Lower lobe of right lung (tissue), 2 donors: Measurements from ENCODE around the gene HOXC6. TPM values are rescaled to one million over a fixed set of nuclear protein-coding genes. Genes with fewer than 3 reads are reported as not detected.

Experiments
- ATAC-seq, 2 donors: fragments of 200-7000 bp; cut with Tn5 transposase; one replicate each; pipeline ENCODE4 v1.9.1; 2020 to 2022; ENCODE audit warnings: mild to moderate bottlenecking in 2 of 2, moderate library complexity in 2 of 2
- DNase-seq: peaks from one replicate; pipeline ENCODE4 v3.0.0-alpha.2; 2020
- H3K27ac ChIP-seq: fragments of 200-600 bp; one replicate; pipeline ENCODE4 v1.8.0; 2022
- H3K27me3 ChIP-seq: fragments of 200-600 bp; one replicate; pipeline ENCODE4 v1.8.0; 2022; ENCODE audit warnings: low read depth
- H3K36me3 ChIP-seq: fragments of 200-600 bp; one replicate; pipeline ENCODE4 v1.8.0; 2022; ENCODE audit warnings: mild to moderate bottlenecking
- H3K4me1 ChIP-seq: fragments of 200-600 bp; one replicate; pipeline ENCODE4 v1.8.0; 2022
- H3K4me3 ChIP-seq: fragments of 200-600 bp; one replicate; pipeline ENCODE4 v1.8.0; 2022; ENCODE audit warnings: mild to moderate bottlenecking
- H3K9me3 ChIP-seq: fragments of 200-600 bp; one replicate; pipeline ENCODE4 v1.8.0; 2022
- intact Hi-C: fragments of 100-400 bp; cut with DNase I; formaldehyde crosslinking; loops from one replicate; pipeline ENCODE4 v1.11.0; 2022
- total RNA-seq: library from RNA; stranded (reverse); fragmentation: NEBNext Ultra II Directional; extraction: Animal tissue kit (Norgen Biotek cat#: 25700); gene quantifications from one replicate; pipeline ENCODE4 v1.2.1, GENCODE V29; 2021
- TF ChIP-seq, protein P1 (sequence below): fragments of 200-600 bp; IDR thresholded peaks from one replicate; pipeline ENCODE4 v1.8.0; 2022; ENCODE audit warnings: antibody characterized with exemption, mild to moderate bottlenecking
- donor health status: DM: no; HTN: yes; CAD: no; lungs with severe emphysema.

HOXC6 gene
- total RNA-seq, 1 donor from 2014 or later, result 0.50 TPM

DNA sequence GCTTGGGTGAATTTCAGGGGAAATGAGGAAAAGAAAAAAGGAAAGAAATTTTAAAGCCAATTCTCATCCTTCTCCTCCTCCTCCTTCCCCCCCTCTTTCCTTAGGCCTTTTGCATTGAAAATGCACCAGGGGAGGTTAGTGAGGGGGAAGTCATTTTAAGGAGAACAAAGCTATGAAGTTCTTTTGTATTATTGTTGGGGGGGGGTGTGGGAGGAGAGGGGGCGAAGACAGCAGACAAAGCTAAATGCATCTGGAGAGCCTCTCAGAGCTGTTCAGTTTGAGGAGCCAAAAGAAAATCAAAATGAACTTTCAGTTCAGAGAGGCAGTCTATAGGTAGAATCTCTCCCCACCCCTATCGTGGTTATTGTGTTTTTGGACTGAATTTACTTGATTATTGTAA lies 27.3 kb downstream of the HOXC6 start:
- no peaks in the 10 kb centered on the region for H3K9me3 ChIP-seq
- TF ChIP-seq, protein P1, sequence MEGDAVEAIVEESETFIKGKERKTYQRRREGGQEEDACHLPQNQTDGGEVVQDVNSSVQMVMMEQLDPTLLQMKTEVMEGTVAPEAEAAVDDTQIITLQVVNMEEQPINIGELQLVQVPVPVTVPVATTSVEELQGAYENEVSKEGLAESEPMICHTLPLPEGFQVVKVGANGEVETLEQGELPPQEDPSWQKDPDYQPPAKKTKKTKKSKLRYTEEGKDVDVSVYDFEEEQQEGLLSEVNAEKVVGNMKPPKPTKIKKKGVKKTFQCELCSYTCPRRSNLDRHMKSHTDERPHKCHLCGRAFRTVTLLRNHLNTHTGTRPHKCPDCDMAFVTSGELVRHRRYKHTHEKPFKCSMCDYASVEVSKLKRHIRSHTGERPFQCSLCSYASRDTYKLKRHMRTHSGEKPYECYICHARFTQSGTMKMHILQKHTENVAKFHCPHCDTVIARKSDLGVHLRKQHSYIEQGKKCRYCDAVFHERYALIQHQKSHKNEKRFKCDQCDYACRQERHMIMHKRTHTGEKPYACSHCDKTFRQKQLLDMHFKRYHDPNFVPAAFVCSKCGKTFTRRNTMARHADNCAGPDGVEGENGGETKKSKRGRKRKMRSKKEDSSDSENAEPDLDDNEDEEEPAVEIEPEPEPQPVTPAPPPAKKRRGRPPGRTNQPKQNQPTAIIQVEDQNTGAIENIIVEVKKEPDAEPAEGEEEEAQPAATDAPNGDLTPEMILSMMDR, result no peak
- H3K4me1 ChIP-seq, result no peaks in the 10 kb centered on the region
- no peak for ATAC-seq
- peaks cover 80% of the 10 kb centered on the region for H3K27me3 ChIP-seq
- no peak for DNase-seq
- H3K27ac ChIP-seq, result no peak overlapping the region
- H3K36me3 ChIP-seq, result no peaks in the 10 kb centered on the region
- H3K4me3 ChIP-seq, result no peak overlapping the region
- intact Hi-C loops, result no loop called here

DNA sequence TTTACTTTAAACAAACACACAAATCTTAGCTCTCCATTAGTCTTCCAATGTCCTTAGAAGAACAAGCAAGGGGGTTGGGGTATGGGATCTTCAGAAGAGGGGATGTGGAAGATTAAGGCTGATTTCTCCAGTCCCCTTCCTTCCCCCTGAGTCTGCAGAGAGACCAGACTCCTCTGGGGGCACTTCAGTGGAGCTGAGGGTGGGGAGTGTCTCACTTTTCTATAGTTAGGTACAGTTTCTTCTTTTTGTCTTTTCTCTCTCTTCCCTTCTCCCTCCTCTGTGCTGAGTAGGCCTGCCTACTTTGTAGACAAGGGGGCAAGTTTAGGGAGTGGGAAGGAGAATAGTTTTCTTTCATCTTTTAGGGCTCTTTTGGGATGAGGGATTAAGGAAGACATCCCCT lies 27.9 kb downstream of the HOXC6 start:
- TF ChIP-seq, protein P1, result no peak
- peaks cover 80% of the 10 kb centered on the region for H3K27me3 ChIP-seq
- DNase-seq (no peak), ATAC-seq (no peak)
- no peak overlapping the region for H3K4me3 ChIP-seq
- H3K27ac ChIP-seq, result no peak overlapping the region
- H3K9me3 ChIP-seq, result no peaks in the 10 kb centered on the region
- intact Hi-C loops, result no loop called here
- no peaks in the 10 kb centered on the region for H3K4me1 ChIP-seq
- no peaks in the 10 kb centered on the region for H3K36me3 ChIP-seq

DNA sequence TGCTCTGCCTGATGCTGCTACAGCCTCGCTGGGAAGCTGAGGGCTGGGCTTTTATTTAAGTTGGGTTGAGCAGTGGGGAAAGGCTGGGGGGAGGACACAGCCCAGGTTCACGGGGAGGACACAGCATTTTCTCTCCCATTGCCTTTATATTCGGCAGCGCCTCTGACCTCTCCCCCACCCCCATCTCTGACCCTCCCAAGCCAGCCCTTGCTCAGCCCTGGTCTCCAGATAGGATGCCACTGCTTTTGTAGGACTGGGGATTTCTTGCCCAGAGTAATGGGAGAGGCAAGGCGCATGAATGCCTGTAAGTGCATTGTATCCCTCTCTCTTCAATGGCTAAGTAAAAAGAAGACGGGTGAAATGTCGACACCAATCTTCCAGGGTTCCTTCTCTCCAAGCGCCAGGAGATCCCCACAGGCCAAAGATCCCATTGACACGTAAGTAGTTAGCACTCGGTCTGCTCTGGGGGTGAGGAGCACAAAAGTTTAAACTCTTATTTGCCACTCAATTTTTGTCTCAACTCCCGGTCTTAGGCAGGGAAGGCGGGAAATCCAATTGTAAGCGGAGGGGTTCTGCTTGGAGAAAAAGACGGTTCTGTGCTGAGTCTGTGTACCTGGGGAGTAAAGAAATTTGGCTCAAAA lies 30.0 kb downstream of the HOXC6 start:
- intact Hi-C loops, result no loop called here
- no peak for ATAC-seq

DNA sequence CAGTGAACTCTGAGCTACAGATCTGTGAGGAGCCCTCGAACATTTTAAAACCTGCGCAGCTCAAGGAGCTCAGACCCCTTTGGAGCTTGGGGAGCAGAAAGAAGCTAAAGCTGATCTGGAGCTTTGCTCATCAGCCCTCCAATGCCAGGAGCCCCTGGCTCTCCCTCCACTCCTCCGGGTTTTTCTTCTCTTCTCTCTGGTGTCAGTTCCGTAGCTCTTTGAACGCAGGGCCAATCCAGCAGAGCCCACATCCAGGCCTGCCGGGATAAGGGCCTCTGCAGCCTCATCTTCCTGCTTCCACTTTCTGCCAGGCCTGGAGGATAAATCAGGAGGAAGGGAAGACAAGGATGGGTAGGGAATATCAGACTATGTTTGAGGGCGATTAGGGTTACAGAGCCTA lies 31.4 kb downstream of the HOXC6 start:
- DNase-seq, result no peak
- H3K27ac ChIP-seq, result no peak overlapping the region

More for the DNA sequence above, 30.0 kb downstream of the HOXC6 start:
- H3K27ac ChIP-seq, result no peak overlapping the region
- no peaks in the 10 kb centered on the region for H3K9me3 ChIP-seq
- peaks cover 75% of the 10 kb centered on the region for H3K27me3 ChIP-seq
- no peaks in the 10 kb centered on the region for H3K4me1 ChIP-seq
- no peaks in the 10 kb centered on the region for H3K36me3 ChIP-seq
- no peak for DNase-seq
- TF ChIP-seq, protein P1, result no peak
- no peak overlapping the region for H3K4me3 ChIP-seq

DNA sequence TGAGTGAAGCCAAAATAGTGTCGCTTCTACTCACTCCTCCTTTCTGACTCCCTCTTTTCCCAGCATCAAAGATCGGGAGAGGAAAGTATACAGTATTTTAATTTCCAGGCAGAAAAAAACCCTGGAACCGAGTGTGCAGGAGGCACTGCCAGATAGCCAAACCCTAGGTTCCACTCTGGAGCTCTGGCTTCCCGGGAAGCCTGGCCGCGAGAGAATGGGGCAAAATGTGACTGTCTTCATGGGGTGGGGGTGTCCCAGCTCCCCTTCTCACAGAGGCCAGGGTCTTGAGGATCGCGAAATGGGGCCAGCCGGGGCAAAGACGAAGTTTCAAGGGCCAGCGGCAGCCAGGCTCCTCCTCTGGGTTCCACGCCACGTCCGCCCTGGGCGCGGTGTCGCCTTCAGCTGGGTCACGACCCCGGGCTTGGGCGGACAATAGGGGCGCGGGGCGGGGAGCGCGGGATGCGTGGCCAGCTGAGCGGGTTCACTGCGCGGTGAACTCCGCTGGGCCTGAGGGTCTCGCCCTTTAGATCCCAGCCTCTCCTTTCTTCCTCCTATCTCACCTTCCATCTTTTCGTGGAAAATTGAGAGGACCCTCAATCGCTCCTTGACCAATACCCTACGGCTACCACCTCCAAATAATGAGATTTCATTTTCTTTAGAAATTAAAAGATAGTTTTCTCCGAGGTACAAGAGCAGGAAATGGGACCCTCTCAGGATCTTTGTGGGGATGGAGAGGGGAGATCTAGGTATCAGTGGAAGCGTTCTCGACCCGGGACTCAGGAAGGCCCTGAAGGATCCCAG lies 32.1 kb downstream of the HOXC6 start:
- H3K4me1 ChIP-seq, result no peaks in the 10 kb centered on the region
- H3K36me3 ChIP-seq, result no peaks in the 10 kb centered on the region
- peaks cover 61% of the 10 kb centered on the region for H3K27me3 ChIP-seq
- ATAC-seq (no peak), DNase-seq (no peak)
- H3K9me3 ChIP-seq, result no peaks in the 10 kb centered on the region
- intact Hi-C loops, result no loop called here
- H3K27ac ChIP-seq, result no peak overlapping the region
- TF ChIP-seq, protein P1, result no peak
- no peak overlapping the region for H3K4me3 ChIP-seq

More for the DNA sequence above, 31.4 kb downstream of the HOXC6 start:
- TF ChIP-seq, protein P1, result no peak
- intact Hi-C loops, result no loop called here
- Histone ChIP-seq H3K27me3 (peaks cover 62% of the 10 kb centered on the region), H3K4me1 (no peaks in the 10 kb centered on the region), H3K9me3 (no peaks in the 10 kb centered on the region), H3K36me3 (no peaks in the 10 kb centered on the region), H3K4me3 (no peak overlapping the region)
- ATAC-seq, result no peak
